Effector memory CD8-positive, alpha-beta T cell (primary cell): ENCODE data around the gene OR2D2.
"Not testable (repeated sequence)": the region's sequence is repeated elsewhere in the genome, so short reads cannot be mapped to it uniquely, and the experiment has no call there.

Experiments used
- ATAC-seq: fragments of 150-1000 bp; cut with Tn5 transposase; replicated peaks from 2 replicates; pipeline ENCODE4 v1.10.0; 2021; ENCODE audit warnings: mild to moderate bottlenecking, moderate library complexity
- DNase-seq, 3 experiments: peaks; one replicate each; pipeline ENCODE4 v3.0.0; 2021
- H3K27ac Mint-ChIP-seq, 2 donors: one replicate each; pipeline ENCODE4 v1.8.0; 2022; ENCODE audit warnings: mild to moderate bottlenecking in 2 of 2, mixed read lengths in 2 of 2, moderate library complexity in 2 of 2
- H3K27me3 Mint-ChIP-seq, 2 donors: one replicate each; pipeline ENCODE4 v1.8.0; 2022; ENCODE audit warnings: mixed read lengths in 2 of 2
- H3K36me3 Mint-ChIP-seq: one replicate; pipeline ENCODE4 v1.8.0; 2022; ENCODE audit warnings: mild to moderate bottlenecking, moderate library complexity, mixed read lengths; ENCODE audit not compliant: insufficient read depth
- H3K4me1 Mint-ChIP-seq, 2 donors: one replicate each; pipeline ENCODE4 v1.8.0; 2022; ENCODE audit warnings: low read depth in 2 of 2, mixed read lengths in 2 of 2
- H3K4me3 Mint-ChIP-seq, 2 donors: one replicate each; pipeline ENCODE4 v1.8.0; 2022; ENCODE audit warnings: mild to moderate bottlenecking in 2 of 2, mixed read lengths in 2 of 2, moderate library complexity in 2 of 2
- H3K9me3 Mint-ChIP-seq, 2 donors: one replicate each; pipeline ENCODE4 v1.8.0; 2022; ENCODE audit warnings: mixed read lengths in 2 of 2

OR2D2 gene

DNA sequence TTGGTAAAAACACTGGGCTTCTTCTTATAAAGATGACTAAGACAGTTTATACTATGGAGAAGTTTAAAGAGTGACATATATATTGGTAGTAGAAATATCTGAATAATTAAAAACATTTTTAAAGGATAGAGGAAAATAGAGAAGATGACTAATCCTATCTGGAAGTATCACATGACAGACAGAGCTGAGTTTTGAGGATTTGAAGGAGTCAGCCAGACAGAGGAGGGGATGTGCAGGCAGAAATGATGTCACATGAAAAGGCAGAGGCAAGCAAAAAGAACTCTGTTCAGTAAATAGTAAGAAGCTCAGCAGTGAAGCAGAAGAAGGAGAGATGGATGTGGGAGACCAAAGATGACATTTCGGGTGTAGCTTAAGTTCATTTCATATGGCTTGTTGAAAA is 27.9 kb downstream of the OR2D2 start:
- ATAC-seq (no peak), DNase-seq (no peak)
- Mint-ChIP-seq H3K4me3 (no peak overlapping the region), H3K9me3 (peaks cover 0 to 5% of the 10 kb centered on the region in 2 donors), H3K36me3 (no peaks in the 10 kb centered on the region), H3K27ac (no peak overlapping the region), H3K4me1 (no peaks in the 10 kb centered on the region), H3K27me3 (peaks cover 7 to 33% of the 10 kb centered on the region in 2 donors)

DNA sequence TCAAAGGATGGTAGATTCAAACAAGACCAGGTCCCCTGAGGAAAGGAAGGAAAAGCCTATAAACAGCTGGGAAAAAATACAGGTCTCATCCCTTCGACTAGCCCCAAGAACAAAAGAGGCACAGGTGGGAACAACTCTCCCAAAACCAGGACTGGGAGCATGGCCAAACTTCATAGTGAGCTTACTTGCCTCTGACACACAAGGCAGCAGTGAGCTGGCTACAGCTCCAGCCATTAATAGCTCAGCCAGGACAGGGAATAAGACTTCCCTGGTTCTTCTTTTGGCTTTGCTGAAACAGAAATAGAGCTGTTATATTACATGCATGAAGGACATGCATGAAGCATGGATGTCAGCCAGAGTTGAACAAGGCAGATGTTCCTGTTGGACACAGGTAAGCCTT is 29.3 kb downstream of the OR2D2 start, which contains the start of gene OR10A2:
OR10A2 (plus strand) TSS at position 97 of the 400 bp plus-strand sequence. CDS start 6,698 bp downstream, outside the sequence.
- Mint-ChIP-seq H3K4me3 (no peak within 1 kb of the TSS), H3K36me3 (no peaks in the 10 kb centered on the region), H3K27me3 (peaks cover 12 to 41% of the 10 kb centered on the region in 2 donors), H3K4me1 (no peaks in the 10 kb centered on the region), H3K27ac (no peak within 1 kb of the TSS), H3K9me3 (peaks cover 0 to 7% of the 10 kb centered on the region in 2 donors)
- DNase-seq: no peak
- ATAC-seq: no peak

DNA sequence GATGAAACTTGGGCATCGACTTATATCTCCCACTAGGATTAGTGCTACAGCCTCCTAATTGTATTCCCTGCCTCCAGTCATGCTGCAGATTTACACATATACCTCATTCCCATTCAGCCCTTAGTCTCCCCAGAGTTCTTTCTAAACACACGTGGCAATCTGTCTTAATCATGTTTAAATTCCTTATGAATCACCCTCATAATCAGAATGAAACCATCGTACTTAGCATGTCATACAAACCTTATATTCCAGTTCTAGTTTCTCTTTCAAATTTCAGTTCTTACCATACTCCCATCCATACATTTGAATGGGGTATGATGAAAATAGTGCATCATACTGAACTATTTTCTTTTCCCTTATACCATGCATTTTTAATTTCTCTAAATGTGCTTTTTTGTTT is 35.4 kb downstream of the OR2D2 start:
- DNase-seq (no peak), ATAC-seq (no peak)
- Mint-ChIP-seq H3K27me3 (peaks cover 19 to 25% of the 10 kb centered on the region in 2 donors), H3K4me3 (no peak overlapping the region), H3K27ac (no peak overlapping the region), H3K36me3 (peaks cover 4% of the 10 kb centered on the region), H3K9me3 (peaks cover 3 to 7% of the 10 kb centered on the region in 2 donors), H3K4me1 (peaks cover 0 to 3% of the 10 kb centered on the region in 2 donors)

DNA sequence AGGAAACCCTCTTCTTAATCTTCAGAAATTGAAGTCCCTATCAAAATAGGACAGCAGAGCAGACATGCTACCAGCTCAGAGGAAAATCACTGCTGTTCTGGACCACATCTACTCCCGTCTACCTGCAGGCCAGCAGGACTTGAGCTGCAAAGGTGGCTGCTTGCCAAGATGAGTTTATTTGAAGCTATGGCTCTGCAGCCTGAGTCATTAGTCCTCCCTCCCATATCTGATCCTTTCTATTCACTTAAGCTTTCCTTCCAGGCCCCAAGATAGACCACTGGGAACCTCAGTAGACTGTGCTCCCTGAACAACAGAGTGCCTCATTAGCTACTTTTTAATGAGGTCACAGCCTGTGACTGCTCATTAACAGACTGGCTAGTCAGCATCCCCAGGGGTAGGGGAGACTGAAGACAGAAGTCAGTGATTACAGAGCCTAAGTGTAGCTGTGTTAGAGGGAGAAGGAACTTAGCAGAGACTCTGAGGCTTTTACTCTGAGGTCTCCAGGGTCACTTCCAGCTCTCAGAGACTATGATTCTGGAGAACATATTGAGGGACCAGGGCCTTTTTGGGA is 36.2 kb downstream of the OR2D2 start:
- ATAC-seq: no peak
- H3K9me3 Mint-ChIP-seq: peaks cover 5 to 7% of the 10 kb centered on the region in 2 donors

DNA sequence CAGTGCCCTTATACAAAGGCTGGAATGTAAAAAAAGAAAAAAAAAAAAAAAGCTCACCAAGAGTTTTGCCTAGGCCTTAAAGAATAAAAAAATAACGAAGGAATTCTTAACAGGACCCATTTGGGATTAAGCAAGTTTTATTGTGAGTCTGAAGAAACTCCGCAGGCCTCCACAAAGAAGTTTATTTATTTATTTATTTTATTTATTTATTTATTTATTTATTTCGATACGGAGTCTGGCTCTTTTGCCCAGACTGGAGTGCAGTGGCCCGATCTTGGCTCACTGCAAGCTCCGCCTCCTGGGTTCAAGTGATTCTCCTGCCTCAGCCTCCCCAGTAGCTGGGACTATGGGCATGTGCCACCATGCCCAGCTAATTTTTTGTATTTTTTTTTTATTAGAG is 37.5 kb downstream of the OR2D2 start:
- not testable (repeated sequence) for ATAC-seq, DNase-seq, H3K9me3 Mint-ChIP-seq, H3K27ac Mint-ChIP-seq, H3K36me3 Mint-ChIP-seq, H3K4me1 Mint-ChIP-seq, H3K4me3 Mint-ChIP-seq
- peaks cover 16 to 19% of the 10 kb centered on the region in 2 donors for H3K27me3 Mint-ChIP-seq

More for the DNA sequence above, 36.2 kb downstream of the OR2D2 start:
- Mint-ChIP-seq H3K36me3 (peaks cover 4% of the 10 kb centered on the region), H3K27ac (no peak overlapping the region), H3K27me3 (peaks cover 19 to 24% of the 10 kb centered on the region in 2 donors), H3K4me3 (no peak overlapping the region), H3K4me1 (peaks cover 0 to 3% of the 10 kb centered on the region in 2 donors)
- no peak for DNase-seq

DNA sequence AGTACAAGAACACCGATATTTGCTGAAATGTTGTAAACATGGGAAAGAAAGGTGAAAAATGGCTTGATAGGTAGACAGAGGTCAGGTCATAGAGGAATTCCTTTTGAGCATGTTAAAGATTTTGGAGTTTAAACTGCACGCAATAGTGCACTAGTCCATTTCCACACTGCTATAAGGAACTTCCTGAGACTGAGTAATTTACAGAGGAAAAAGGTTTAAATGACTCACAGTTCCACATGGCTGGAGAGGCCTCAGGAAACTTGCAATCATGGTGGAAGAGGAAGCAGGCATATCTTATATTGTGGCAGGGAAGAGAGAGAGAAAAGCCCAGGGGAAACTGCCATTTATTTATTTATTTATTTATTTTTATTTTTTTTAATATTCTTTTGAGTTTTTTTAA is 41.8 kb downstream of the OR2D2 start:
- H3K27me3 Mint-ChIP-seq: peaks cover 17 to 31% of the 10 kb centered on the region in 2 donors
- ATAC-seq: no peak
- peaks cover 4% of the 10 kb centered on the region for H3K36me3 Mint-ChIP-seq
- H3K4me3 Mint-ChIP-seq: no peak overlapping the region
- H3K4me1 Mint-ChIP-seq: no peaks in the 10 kb centered on the region
- H3K27ac Mint-ChIP-seq: no peak overlapping the region
- DNase-seq: no peak
- peaks cover 0 to 5% of the 10 kb centered on the region in 2 donors for H3K9me3 Mint-ChIP-seq

DNA sequence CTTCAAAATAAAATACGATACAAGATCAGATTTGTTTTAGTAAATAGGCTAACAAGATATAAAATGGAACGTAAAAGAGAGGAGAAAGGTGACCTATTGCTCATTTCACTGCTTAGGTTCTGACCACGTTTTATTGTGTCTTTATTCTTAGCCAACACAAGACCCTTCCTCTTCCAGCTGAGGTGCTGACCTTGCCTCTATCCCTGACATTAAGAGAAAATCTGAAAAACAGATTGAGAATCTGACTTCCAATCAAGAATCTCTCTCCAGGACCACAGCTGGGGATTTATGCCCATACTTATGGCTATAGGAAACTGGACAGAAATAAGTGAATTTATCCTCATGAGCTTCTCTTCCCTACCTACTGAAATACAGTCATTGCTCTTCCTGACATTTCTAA is 46.9 kb downstream of the OR2D2 start, which contains the start of gene OR10A5:
OR10A5 (plus strand) TSS at position 301 of the 400 bp plus-strand sequence; CDS start at position 301, 0 bp downstream.
- DNase-seq (no peak), ATAC-seq (no peak)
- Mint-ChIP-seq H3K27me3 (peaks cover 33 to 45% of the 10 kb centered on the region in 2 donors), H3K9me3 (no peaks in the 10 kb centered on the region), H3K4me1 (no peaks in the 10 kb centered on the region), H3K27ac (no peak within 1 kb of the TSS), H3K4me3 (no peak within 1 kb of the TSS), H3K36me3 (no peaks in the 10 kb centered on the region)

DNA sequence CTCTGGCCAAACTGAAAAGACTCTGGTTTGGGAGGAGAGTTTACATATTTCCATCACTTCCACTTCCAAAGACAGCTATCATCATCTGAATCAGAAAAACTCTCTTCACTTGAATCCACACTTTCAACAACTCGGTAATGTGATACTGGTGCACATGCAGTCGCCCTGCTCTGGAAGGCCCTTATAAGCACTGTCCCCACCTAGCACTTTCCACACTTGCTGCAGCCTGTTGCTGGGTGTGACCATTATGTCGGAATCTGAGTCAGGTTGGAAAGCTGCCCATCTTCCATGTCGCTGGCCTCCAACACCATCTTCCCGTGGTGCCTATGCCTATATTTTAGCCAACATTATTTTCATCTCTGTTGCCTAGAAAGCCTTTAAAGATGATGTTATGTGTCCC is 47.9 kb downstream of the OR2D2 start:
- peaks cover 33 to 45% of the 10 kb centered on the region in 2 donors for H3K27me3 Mint-ChIP-seq
- no peak overlapping the region for H3K4me3 Mint-ChIP-seq
- DNase-seq: no peak
- no peaks in the 10 kb centered on the region for H3K4me1 Mint-ChIP-seq
- no peaks in the 10 kb centered on the region for H3K9me3 Mint-ChIP-seq
- no peak for ATAC-seq
- no peak overlapping the region for H3K27ac Mint-ChIP-seq
- H3K36me3 Mint-ChIP-seq: no peaks in the 10 kb centered on the region

DNA sequence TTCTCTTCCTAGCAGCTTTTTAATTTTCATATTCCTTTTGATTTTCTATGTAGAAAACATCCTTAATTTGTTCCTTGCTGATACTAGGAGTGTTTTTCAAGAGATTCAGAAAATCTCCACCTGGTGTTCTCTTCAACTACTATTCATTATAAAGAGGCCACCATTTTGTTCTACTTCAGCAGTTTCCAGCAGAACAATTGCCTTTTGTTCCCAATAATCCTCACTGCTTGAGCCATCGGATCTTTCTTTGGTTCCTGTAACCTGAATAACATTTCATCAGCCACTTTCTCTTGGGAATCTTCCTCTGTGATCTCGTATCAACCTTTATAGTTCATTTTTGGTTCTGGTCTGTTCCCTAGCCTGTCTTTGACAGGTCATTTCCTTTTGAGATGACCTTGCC is 48.6 kb downstream of the OR2D2 start:
- H3K36me3 Mint-ChIP-seq: no peaks in the 10 kb centered on the region
- no peak overlapping the region for H3K4me3 Mint-ChIP-seq
- H3K9me3 Mint-ChIP-seq: no peaks in the 10 kb centered on the region
- peaks cover 33 to 45% of the 10 kb centered on the region in 2 donors for H3K27me3 Mint-ChIP-seq
- no peak for ATAC-seq
- DNase-seq: no peak
- no peaks in the 10 kb centered on the region for H3K4me1 Mint-ChIP-seq
- no peak overlapping the region for H3K27ac Mint-ChIP-seq

DNA sequence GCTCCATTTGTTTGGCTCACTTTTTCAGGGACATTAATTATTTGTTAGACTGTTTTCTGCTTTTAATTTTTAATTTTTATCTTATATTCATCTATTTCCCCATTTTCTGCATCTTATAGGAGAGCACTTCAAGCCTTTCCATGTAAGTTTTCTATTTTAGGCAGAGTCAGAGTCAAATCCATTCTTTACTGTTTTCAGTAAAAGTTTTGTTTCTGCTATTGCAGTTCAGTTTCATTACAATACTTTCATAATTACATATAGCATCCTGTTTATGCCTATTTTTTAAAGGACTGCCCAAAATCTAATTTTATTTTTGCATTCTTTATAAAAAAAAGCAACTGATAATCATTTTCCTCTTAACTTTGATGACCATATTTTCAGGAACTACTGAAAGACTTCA is 50.6 kb downstream of the OR2D2 start:
- DNase-seq: no peak
- Mint-ChIP-seq H3K27ac (no peak overlapping the region), H3K36me3 (no peaks in the 10 kb centered on the region), H3K4me3 (no peak overlapping the region), H3K4me1 (no peaks in the 10 kb centered on the region), H3K27me3 (peaks cover 31 to 33% of the 10 kb centered on the region in 2 donors), H3K9me3 (no peaks in the 10 kb centered on the region)
- no peak for ATAC-seq
